ENCODE measurements around the gene KTN1.

The KTN1 gene

GRCh38 chr14:55684956-55685584 lies 105.1 kb downstream of the KTN1 start:
- no peak for DNase-seq (ENCODE audit: low read depth)

GRCh38 chr14:55686713-55687112 lies 106.7 kb downstream of the KTN1 start:
- no peak for DNase-seq (ENCODE audit: low read depth)
- H3K4me3 ChIP-seq (ENCODE audit: low read length): no peak overlapping the region
- TF ChIP-seq CTCF (IDR thresholded peaks at IDR 0.05; ENCODE audit: insufficient read depth, low read depth, low read length, missing control alignments): no peak

More at GRCh38 chr14:55684956-55685584, 105.1 kb downstream of the KTN1 start:
- no peak overlapping the region for H3K4me3 ChIP-seq (ENCODE audit: low read length)
- TF ChIP-seq CTCF (IDR thresholded peaks at IDR 0.05; ENCODE audit: insufficient read depth, low read depth, low read length, missing control alignments): no peak

- no peak for TF ChIP-seq CTCF (IDR thresholded peaks at IDR 0.05; ENCODE audit: insufficient read depth, low read depth, low read length, missing control alignments)
- DNase-seq (ENCODE audit: low read depth): no peak
- no peak overlapping the region for H3K4me3 ChIP-seq (ENCODE audit: low read length)
Measured at GRCh38 chr14:55688566-55688965, 108.6 kb downstream of the KTN1 start.

GRCh38 chr14:55689981-55690871 lies 110.2 kb downstream of the KTN1 start:
- DNase-seq (ENCODE audit: low read depth): no peak
- no peak overlapping the region for H3K4me3 ChIP-seq (ENCODE audit: low read length)
- TF ChIP-seq CTCF (IDR thresholded peaks at IDR 0.05; ENCODE audit: insufficient read depth, low read depth, low read length, missing control alignments): no peak

GRCh38 chr14:55691659-55692058 lies 111.7 kb downstream of the KTN1 start:
- H3K4me3 ChIP-seq (ENCODE audit: low read length): no peak overlapping the region
- no peak for TF ChIP-seq CTCF (IDR thresholded peaks at IDR 0.05; ENCODE audit: insufficient read depth, low read depth, low read length, missing control alignments)
- DNase-seq (ENCODE audit: low read depth): no peak

GRCh38 chr14:55693904-55694303 lies 113.9 kb downstream of the KTN1 start:
- H3K4me3 ChIP-seq (ENCODE audit: low read length): no peak overlapping the region
- TF ChIP-seq CTCF (IDR thresholded peaks at IDR 0.05; ENCODE audit: insufficient read depth, low read depth, low read length, missing control alignments): no peak
- no peak for DNase-seq (ENCODE audit: low read depth)
